ENCODE data around the gene HECTD3. TPM values are rescaled to one million over a fixed set of nuclear protein-coding genes. Genes with fewer than 3 reads are reported as not detected.

HECTD3 gene
- total and polyA plus RNA-seq, 9 of the 15 experiments (the other 6 are each of a cell fraction or from before 2014, with no cell fraction given) = 6.3 to 50.8 (median 18.9) TPM

GRCh38 chr1:45010855-45011811, at the start of gene HECTD3 (continued):
- TF ChIP-seq MBD1 (CRISPR knock-in tag; IDR thresholded peaks at IDR 0.05) (no peak), ETS2 (tag; IDR thresholded peaks at IDR 0.05; ENCODE audit: borderline replicate concordance, poor library complexity, severe bottlenecking) (no peak), SRF (CRISPR knock-in tag; IDR thresholded peaks at IDR 0.05) (no peak), ZBTB9 (CRISPR knock-in tag; IDR thresholded peaks at IDR 0.05) (no peak), LEF1 (IDR thresholded peaks at IDR 0.05) (peak; percentile 48; the same call in 1 of the 2 replicates), ZBTB12 (CRISPR knock-in tag; IDR thresholded peaks at IDR 0.05) (no peak), ZKSCAN3 (CRISPR knock-in tag; IDR thresholded peaks at IDR 0.05) (no peak), CREB5 (CRISPR knock-in tag; IDR thresholded peaks at IDR 0.05) (no peak), FOS (IDR thresholded peaks at IDR 0.05; ENCODE audit: extremely low read depth, insufficient read length) (no peak), ZNF76 (CRISPR knock-in tag; IDR thresholded peaks at IDR 0.05; ENCODE audit: borderline replicate concordance) (no peak), ATF2 (CRISPR knock-in tag; IDR thresholded peaks at IDR 0.05) (no peak), POLR2AphosphoS2 (IDR thresholded peaks at IDR 0.05; ENCODE audit: low read length) (no peak), MTA1 (IDR thresholded peaks at IDR 0.05; ENCODE audit: borderline replicate concordance) (peak; percentile 38), ZNF764 (CRISPR knock-in tag; IDR thresholded peaks at IDR 0.05; ENCODE audit: low read depth) (no peak), TAF1 (IDR thresholded peaks at IDR 0.05; ENCODE audit: control insufficient read depth, extremely low read depth, insufficient read depth, low read length, severe bottlenecking) (peak; percentile 48), POLR2G (IDR thresholded peaks at IDR 0.05; ENCODE audit: low read depth, low read length) (peak; percentile 83), IRF2 (CRISPR knock-in tag; IDR thresholded peaks at IDR 0.05) (no peak), EHMT2 (IDR thresholded peaks at IDR 0.05) (peak; percentile 87), HMGN3 (IDR thresholded peaks at IDR 0.05; ENCODE audit: borderline replicate concordance, extremely low read depth, insufficient read length, low read depth, low read length) (peak; percentile 66), TAF7 (tag; IDR thresholded peaks at IDR 0.05) (no peak; the same call in 1 of the 2 replicates)
